Spleen (tissue), 11 donors: ENCODE results near the gene GSK3B. TPM values are rescaled to one million over a fixed set of nuclear protein-coding genes. Genes with fewer than 3 reads are reported as not detected.

ENCODE experiments used
- DNase-seq: peaks from one replicate; pipeline ENCODE4 v3.0.0-alpha.2; 2020
- H3K27ac ChIP-seq, 8 donors: fragments of 200-600 bp; sonication (generic) in 7 of 8; 1 replicate in 4 of 8; 2 replicates in 4 of 8; pipeline versions ENCODE4 v1.5.0 to v1.8.0; 2016 to 2021; ENCODE audit warnings: inconsistent platforms in 4 of 8, mild to moderate bottlenecking in 4 of 8, moderate library complexity in 1 of 8
- H3K27me3 ChIP-seq, 7 donors: fragments of 200-600 bp; sonication (generic) in 6 of 7; replicated peaks in 1 of 7; 1 replicate in 4 of 7; 2 replicates in 3 of 7; pipeline versions ENCODE4 v1.5.0 to v1.8.0; 2016 to 2021; ENCODE audit warnings: inconsistent platforms in 3 of 7, mild to moderate bottlenecking in 1 of 7
- H3K36me3 ChIP-seq, 6 donors: fragments of 200-600 bp; sonication (generic) in 5 of 6; 1 replicate in 4 of 6; 2 replicates in 2 of 6; pipeline versions ENCODE4 v1.5.0 to v1.8.0; 2016 to 2021; ENCODE audit warnings: inconsistent platforms in 2 of 6
- H3K4me1 ChIP-seq, 6 donors: fragments of 200-600 bp; sonication (generic) in 5 of 6; 1 replicate in 3 of 6; 2 replicates in 3 of 6; pipeline versions ENCODE4 v1.5.0 to v1.8.0; 2016 to 2021; ENCODE audit warnings: inconsistent platforms in 3 of 6
- H3K4me3 ChIP-seq, 8 donors: fragments of 200-600 bp; sonication (generic) in 7 of 8; 1 replicate in 4 of 8; 2 replicates in 4 of 8; pipeline versions ENCODE4 v1.5.0 to v1.8.0; 2016 to 2021; ENCODE audit warnings: inconsistent platforms in 4 of 8, mild to moderate bottlenecking in 4 of 8, moderate library complexity in 2 of 8
- H3K9me3 ChIP-seq, 8 donors: fragments of 200-600 bp; sonication (generic) in 7 of 8; 1 replicate in 4 of 8; 2 replicates in 4 of 8; pipeline versions ENCODE4 v1.5.0 to v1.8.0; 2016 to 2021; ENCODE audit warnings: inconsistent platforms in 4 of 8
- POLR2A ChIP-seq, 3 donors: fragments of 450-650 bp; IDR thresholded peaks; one replicate each; pipeline ENCODE4 v1.5.1; 2017; ENCODE audit warnings: antibody characterized with exemption in 3 of 3, mild to moderate bottlenecking in 1 of 3
- POLR2AphosphoS5 ChIP-seq, 3 donors: sonication (generic); formaldehyde crosslinking; IDR thresholded peaks; one replicate each; pipeline ENCODE4 v1.5.1; 2017; ENCODE audit warnings: antibody characterized with exemption in 3 of 3
- WGBS, 5 donors: extraction: QIAGEN DNeasy Blood & Tissue Kit in 3 of 5; methylation state at CpG; one replicate each; pipeline versions ENCODE4 v1.1.5 to v1.1.7; 2013 to 2018; 5-methylcytosine and 5-hydroxymethylcytosine counted together
- intact Hi-C: fragments of 100-400 bp; cut with DNase I; formaldehyde crosslinking; loops from one replicate; pipeline ENCODE4 v1.15.0; 2023; ENCODE audit warnings: low total_unique reads
- polyA plus RNA-seq, 3 donors: library from polyadenylated mRNA; stranded (reverse); fragments of 200-250 nt; gene quantifications; one replicate each; pipeline ENCODE4 v1.2.1, GENCODE V29; 2013
- total RNA-seq, 7 donors: library from RNA; depleted of rRNA in 3 of 7; stranded (reverse); fragments of >200 nt in 3 of 7; fragmentation: NEBNext Ultra II Directional in 4 of 7; extraction: Animal tissue kit (Norgen Biotek cat#: 25700) in 4 of 7; gene quantifications; one replicate each; pipeline versions ENCODE4 v1.1.0 to v1.2.1, GENCODE V29; 2016 to 2021
- TF ChIP-seq, protein P1 (sequence below), 11 experiments: fragments of 200-600 bp in 7 of 11; fragments of 450-650 bp in 4 of 11; sonication (generic) in 4 of 11; IDR thresholded peaks in 8 of 11; conservative IDR thresholded peaks in 3 of 11; 1 replicate in 7 of 11; 2 replicates in 4 of 11; pipeline versions ENCODE4 v1.4.0 to v1.8.0; 2016 to 2021; ENCODE audit warnings: antibody characterized with exemption in 11 of 11, inconsistent platforms in 4 of 11, mild to moderate bottlenecking in 1 of 11
- donor health status: healthy with polysubstance abuse.
- donor health status: DM: no; HTN: no; CAD: no; lungs with moderate emphysema.
- donor health status: DM: no; HTN: no; CAD: no.
- donor health status: Bipolar disorder and iron deficiency.
- donor health status: healthy.
- donor health status: DM: no; HTN: no; CAD: no.
- donor health status: DM: yes; HTN: yes; CAD: no.

Gene GSK3B
- total and polyA plus RNA-seq, 10 donors, result 4.7 to 62.2 (median 53.1) TPM

DNA sequence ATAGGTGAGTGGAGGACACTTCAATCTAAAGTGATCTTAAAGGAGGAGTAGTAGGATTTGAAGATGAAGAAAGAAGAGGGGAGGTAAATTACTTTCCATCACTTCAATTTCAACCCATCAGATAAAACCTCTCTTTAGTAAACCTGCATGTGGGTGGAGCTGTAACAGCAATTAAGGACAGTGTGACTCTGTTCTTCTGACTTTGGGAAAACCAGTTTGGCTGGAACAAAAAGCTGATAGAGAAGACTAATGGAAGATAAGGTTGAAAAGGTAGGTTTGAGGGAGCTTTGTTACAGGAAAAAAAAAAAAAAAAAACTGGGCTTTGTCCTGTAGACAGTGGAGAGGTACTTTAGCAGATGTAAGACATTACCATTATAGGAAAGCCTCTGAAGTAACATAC is 4.5 kb upstream of the GSK3B start:
- Histone ChIP-seq H3K9me3 (no peaks in the 10 kb centered on the region), H3K4me3 (no peak overlapping the region), H3K27ac (no peak overlapping the region), H3K4me1 (peaks cover 9 to 33% (median 15%) of the 10 kb centered on the region in 6 donors), H3K27me3 (no peaks in the 10 kb centered on the region), H3K36me3 (peaks cover 0 to 17% (median 0%) of the 10 kb centered on the region in 6 donors)
- TF ChIP-seq POLR2A (IDR thresholded peaks at IDR 0.05), result no peak
- TF ChIP-seq POLR2AphosphoS5 (IDR thresholded peaks at IDR 0.05), result no peak
- TF ChIP-seq, protein P1, sequence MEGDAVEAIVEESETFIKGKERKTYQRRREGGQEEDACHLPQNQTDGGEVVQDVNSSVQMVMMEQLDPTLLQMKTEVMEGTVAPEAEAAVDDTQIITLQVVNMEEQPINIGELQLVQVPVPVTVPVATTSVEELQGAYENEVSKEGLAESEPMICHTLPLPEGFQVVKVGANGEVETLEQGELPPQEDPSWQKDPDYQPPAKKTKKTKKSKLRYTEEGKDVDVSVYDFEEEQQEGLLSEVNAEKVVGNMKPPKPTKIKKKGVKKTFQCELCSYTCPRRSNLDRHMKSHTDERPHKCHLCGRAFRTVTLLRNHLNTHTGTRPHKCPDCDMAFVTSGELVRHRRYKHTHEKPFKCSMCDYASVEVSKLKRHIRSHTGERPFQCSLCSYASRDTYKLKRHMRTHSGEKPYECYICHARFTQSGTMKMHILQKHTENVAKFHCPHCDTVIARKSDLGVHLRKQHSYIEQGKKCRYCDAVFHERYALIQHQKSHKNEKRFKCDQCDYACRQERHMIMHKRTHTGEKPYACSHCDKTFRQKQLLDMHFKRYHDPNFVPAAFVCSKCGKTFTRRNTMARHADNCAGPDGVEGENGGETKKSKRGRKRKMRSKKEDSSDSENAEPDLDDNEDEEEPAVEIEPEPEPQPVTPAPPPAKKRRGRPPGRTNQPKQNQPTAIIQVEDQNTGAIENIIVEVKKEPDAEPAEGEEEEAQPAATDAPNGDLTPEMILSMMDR (IDR thresholded peaks at IDR 0.05 in 8 of 11, conservative IDR thresholded peaks at IDR 0.05 in 3 of 11), result no peak
- intact Hi-C loops, result loop anchor here (5.0 to 10.0 kb wide), 4 partner anchors 106 to 634 kb away; partner anchors contain the start of genes POGLUT1 and TMEM39A
- DNase-seq, result no peak

DNA sequence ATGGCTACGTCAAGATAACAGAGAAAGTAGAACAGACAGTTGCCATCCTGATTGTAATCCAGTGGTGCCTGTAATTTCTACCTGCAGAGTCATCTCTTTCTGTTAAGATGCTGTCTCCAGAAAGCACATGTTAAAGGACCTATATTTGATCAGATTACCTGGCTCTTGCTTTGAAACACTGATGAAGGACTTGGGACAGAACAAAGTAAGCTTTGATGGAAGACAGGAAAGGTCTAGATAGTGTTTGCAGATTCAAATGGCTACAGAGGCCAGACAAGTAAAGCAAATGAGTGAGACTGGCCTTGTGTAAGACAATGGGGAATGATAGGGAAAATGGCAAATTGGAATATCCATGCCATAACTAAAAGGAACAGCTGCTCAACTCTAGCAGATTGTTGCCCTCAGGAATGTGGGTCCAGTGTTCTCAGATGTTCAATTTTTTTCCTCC is 1.8 kb upstream of the GSK3B start:
- intact Hi-C loops, result loop anchor here (5.0 to 10.0 kb wide), 4 partner anchors 109 to 631 kb away; partner anchors contain the start of genes POGLUT1 and TMEM39A
- TF ChIP-seq POLR2A (IDR thresholded peaks at IDR 0.05), result no peak
- TF ChIP-seq, protein P1 (IDR thresholded peaks at IDR 0.05 in 8 of 11, conservative IDR thresholded peaks at IDR 0.05 in 3 of 11), result no peak
- TF ChIP-seq POLR2AphosphoS5 (IDR thresholded peaks at IDR 0.05), result no peak
- Histone ChIP-seq H3K27me3 (no peaks in the 10 kb centered on the region), H3K36me3 (peaks cover 0 to 17% (median 0%) of the 10 kb centered on the region in 6 donors), H3K4me3 (peak overlapping the region; percentile 59 to 91 (median 82)), H3K27ac (peak overlapping the region; percentile 99 to 100 (median 100)), H3K9me3 (no peaks in the 10 kb centered on the region), H3K4me1 (peaks cover 12 to 53% (median 26%) of the 10 kb centered on the region in 6 donors)
- 0 to 7% (median 0%) methylated on average over 1 of the region's 1 CpG for WGBS, 5 donors
- DNase-seq, result no peak

DNA sequence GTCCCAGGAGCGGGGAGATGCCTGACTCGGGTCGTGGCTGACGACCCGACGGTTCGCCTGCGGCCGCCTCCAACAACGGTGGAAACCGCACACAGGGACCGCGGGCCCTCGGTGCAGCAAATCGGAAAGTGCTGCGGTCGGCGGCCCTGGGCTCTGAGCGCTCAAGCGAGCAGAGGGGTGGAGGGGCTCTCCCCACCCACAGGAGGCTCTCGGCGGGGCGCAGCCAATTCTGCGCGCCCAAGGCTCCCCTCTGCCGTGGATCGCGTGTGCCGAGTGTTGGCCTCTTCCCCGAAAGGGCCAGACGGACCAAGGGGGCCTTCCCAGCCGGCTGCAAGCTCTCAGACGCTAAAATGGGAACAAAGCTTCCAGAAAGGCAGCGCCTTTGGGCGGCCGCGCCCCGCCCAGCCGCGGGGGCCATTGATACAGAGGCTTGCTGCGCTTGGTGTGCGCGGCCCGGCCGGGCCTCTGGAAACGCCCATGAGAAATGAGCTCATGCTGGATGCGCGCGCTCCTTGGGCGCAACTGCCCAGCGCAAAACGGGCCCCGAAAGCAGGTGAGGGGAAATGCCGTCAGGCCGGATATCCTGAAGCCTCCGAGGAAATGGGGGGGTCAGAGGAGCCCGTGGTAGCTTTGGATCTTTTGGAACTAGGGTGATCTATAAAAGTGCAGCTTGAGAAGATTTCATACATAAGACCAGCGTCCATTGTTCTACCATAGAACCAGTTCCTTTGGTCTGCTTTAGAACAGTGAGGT is 1.2 kb upstream of the GSK3B start:
- peak; percentile 29 to 84 (median 79) for TF ChIP-seq POLR2A (IDR thresholded peaks at IDR 0.05)
- TF ChIP-seq POLR2AphosphoS5 (IDR thresholded peaks at IDR 0.05), result peak; percentile 96 to 99 (median 99)
- TF ChIP-seq, protein P1 (IDR thresholded peaks at IDR 0.05 in 8 of 11, conservative IDR thresholded peaks at IDR 0.05 in 3 of 11), result peak in 1 of 11 experiments; percentile 6
- intact Hi-C loops, result loop anchor here (5.0 to 10.0 kb wide), 4 partner anchors 109 to 631 kb away; partner anchors contain the start of genes POGLUT1 and TMEM39A
- Histone ChIP-seq H3K27ac (peak overlapping the region; percentile 99 to 100 (median 100)), H3K36me3 (peaks cover 0 to 17% (median 0%) of the 10 kb centered on the region in 6 donors), H3K9me3 (no peaks in the 10 kb centered on the region), H3K27me3 (no peaks in the 10 kb centered on the region), H3K4me3 (peak overlapping the region; percentile 59 to 91 (median 82)), H3K4me1 (peaks cover 16 to 57% (median 32%) of the 10 kb centered on the region in 6 donors)
- DNase-seq, result peak; percentile 97
- 0 to 1% (median 0%) methylated on average over 28 to 58 of the region's 58 CpGs for WGBS, 5 donors

DNA sequence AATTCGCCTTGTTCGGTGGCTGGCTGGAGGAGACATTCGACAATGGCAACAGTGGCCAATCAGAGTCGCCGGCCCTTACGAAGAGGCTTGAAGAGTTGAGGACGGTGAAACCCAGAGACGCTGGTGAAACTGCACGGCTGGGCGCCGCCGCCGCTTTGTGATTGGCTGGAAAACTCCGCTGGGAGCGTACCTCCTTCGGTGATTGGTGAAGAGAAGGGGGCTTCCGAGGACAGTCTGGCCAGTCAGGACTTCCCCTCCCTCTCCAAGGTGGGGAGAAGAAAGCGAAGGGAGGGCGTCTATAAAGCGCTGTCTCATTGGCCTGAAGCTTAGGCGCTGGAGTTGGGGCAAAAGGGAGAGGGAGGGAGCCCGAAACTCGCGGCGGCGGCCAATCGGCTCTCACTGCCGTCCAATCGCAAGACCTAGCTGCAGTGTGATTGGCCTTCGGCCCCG is 554 bp upstream of the GSK3B start:
- H3K9me3 ChIP-seq, result no peaks in the 10 kb centered on the region
- DNase-seq, result peak; percentile 100
- TF ChIP-seq POLR2A (IDR thresholded peaks at IDR 0.05), result no peak
- TF ChIP-seq, protein P1 (IDR thresholded peaks at IDR 0.05 in 8 of 11, conservative IDR thresholded peaks at IDR 0.05 in 3 of 11), result peak in 2 of 11 experiments; percentile 7 to 8
- no peak for TF ChIP-seq POLR2AphosphoS5 (IDR thresholded peaks at IDR 0.05)
- H3K4me1 ChIP-seq, result peaks cover 22 to 63% (median 38%) of the 10 kb centered on the region in 6 donors
- peak overlapping the region; percentile 59 to 91 (median 82) for H3K4me3 ChIP-seq
- no peaks in the 10 kb centered on the region for H3K27me3 ChIP-seq
- WGBS, 5 donors, result 0% methylated on average over 22 to 31 of the region's 31 CpGs
- peaks cover 0 to 14% (median 0%) of the 10 kb centered on the region in 6 donors for H3K36me3 ChIP-seq
- H3K27ac ChIP-seq, result peak overlapping the region; percentile 99 to 100 (median 100)
- intact Hi-C loops, result loop anchor here (5.0 to 10.0 kb wide), 4 partner anchors 110 to 630 kb away; partner anchors contain the start of genes POGLUT1 and TMEM39A
